OCI-LY3 (cell line): Measurements from ENCODE around the gene GRHL3.

Experiments used
- CTCF ChIP-seq: fragments of 200-600, 300-600 bp; sonication (generic); IDR thresholded peaks from 2 replicates; pipeline ENCODE4 v1.5.1; 2014; ENCODE audit warnings: antibody characterized with exemption, low read length, low read depth
- EZH2phosphoT487 ChIP-seq: fragments of 200-600 bp; shearing (Covaris generic); IDR thresholded peaks from 2 replicates; pipeline ENCODE4 v1.6.1; 2018; ENCODE audit warnings: antibody characterized with exemption, mixed run types, low read depth

GRCh38 chr1:24319962-24320361 lies 805 bp downstream of the GRHL3 start:
- no peak for TF ChIP-seq CTCF
- TF ChIP-seq EZH2phosphoT487, result no peak
